Motor neuron (in vitro differentiated cells): ENCODE data around the gene SMAD7. TPM values are rescaled to one million over a fixed set of nuclear protein-coding genes. Genes with fewer than 3 reads are reported as not detected.
A peak's percentile ranks its signal among the peaks of the same experiment; 100 is the strongest.

Source experiments
- ATAC-seq, 8 experiments: fragments of 200-7000 bp; cut with Tn5 transposase; replicated peaks in 6 of 8; 2 replicates each; pipeline ENCODE4 v1.8.0; 2021; ENCODE audit warnings: mild to moderate bottlenecking in 8 of 8, moderate library complexity in 8 of 8
- H3K27ac ChIP-seq, 2 donors: fragments of 250-450 bp; sonication (Bioruptor Pico); 2 replicates each; pipeline ENCODE4 v1.9.0; 2021; ENCODE audit warnings: antibody characterized with exemption in 2 of 2, mild to moderate bottlenecking in 2 of 2, moderate library complexity in 1 of 2
- H3K4me1 ChIP-seq, 2 donors: fragments of 250-450 bp; sonication (Bioruptor Pico); replicated peaks in 1 of 2; 2 replicates each; pipeline ENCODE4 v1.6.1; 2021; ENCODE audit warnings: antibody characterized with exemption in 2 of 2, mild to moderate bottlenecking in 2 of 2, moderate library complexity in 1 of 2
- H3K4me3 ChIP-seq, 5 donors: fragments of 250-450 bp; sonication (Bioruptor Pico); 2 replicates each; pipeline ENCODE4 v1.9.0; 2021; ENCODE audit warnings: antibody characterized with exemption in 5 of 5, mild to moderate bottlenecking in 5 of 5, moderate library complexity in 4 of 5
- WGBS, 10 experiments: fragments of 450-650 bp; shearing (Covaris generic); methylation state at CpG; one replicate each; pipeline ENCODE4 v1.0.0; 2022; 5-methylcytosine and 5-hydroxymethylcytosine counted together
- in situ Hi-C, 9 experiments: fragments of 400-800 bp; cut with MboI; loops; one replicate each; pipeline ENCODE4 v1.15.0; 2021; ENCODE audit warnings: low sequenced_read_pairs in 9 of 9, low pct_unique_long_range_greater_than_20kb in 2 of 9; ENCODE audit not compliant: unreplicated experiment in 9 of 9
- total RNA-seq, 8 experiments: library from RNA; unstranded; fragments of 300-600 nt; gene quantifications; 2 replicates each; pipeline versions ENCODE4 v1.2.3 to v1.2.4, GENCODE V29; 2022

SMAD7 gene
- total RNA-seq, 8 experiments from 2014 or later: 2.2 to 16.3 (median 8.2) TPM

- in situ Hi-C loops: no loop called here
- no peak overlapping the region for H3K4me3 ChIP-seq
- WGBS, 10 experiments: 65 to 90% methylated on average over 4 of the region's 10 CpGs; no CpG with 5 or more reads in 8 of the 10 experiments
- ATAC-seq: no peak
- H3K27ac ChIP-seq: no peak overlapping the region
- peaks cover 0 to 8% of the 10 kb centered on the region in 2 donors for H3K4me1 ChIP-seq
Measured at GRCh38 chr18:48991676-48992075, 40.9 kb upstream of the SMAD7 start.

- in situ Hi-C loops: no loop called here
- Histone ChIP-seq H3K4me3 (no peak overlapping the region), H3K4me1 (peaks cover 0 to 8% of the 10 kb centered on the region in 2 donors), H3K27ac (no peak overlapping the region)
- ATAC-seq: no peak
- WGBS, 10 experiments: no CpG with 5 or more reads among the region's 5 CpGs
Measured at GRCh38 chr18:48991319-48991660, 40.5 kb upstream of the SMAD7 start.

GRCh38 chr18:48990481-48991318 lies 39.9 kb upstream of the SMAD7 start:
- peak; percentile 26 to 88 (median 78) for ATAC-seq
- in situ Hi-C loops: no loop called here
- 0 to 83% (median 70%) methylated on average over 1 of the region's 15 CpGs; no CpG with 5 or more reads in 6 of the 10 experiments for WGBS, 10 experiments
- Histone ChIP-seq H3K4me3 (no peak overlapping the region), H3K4me1 (peaks cover 0 to 5% of the 10 kb centered on the region in 2 donors), H3K27ac (no peak overlapping the region)

DNA sequence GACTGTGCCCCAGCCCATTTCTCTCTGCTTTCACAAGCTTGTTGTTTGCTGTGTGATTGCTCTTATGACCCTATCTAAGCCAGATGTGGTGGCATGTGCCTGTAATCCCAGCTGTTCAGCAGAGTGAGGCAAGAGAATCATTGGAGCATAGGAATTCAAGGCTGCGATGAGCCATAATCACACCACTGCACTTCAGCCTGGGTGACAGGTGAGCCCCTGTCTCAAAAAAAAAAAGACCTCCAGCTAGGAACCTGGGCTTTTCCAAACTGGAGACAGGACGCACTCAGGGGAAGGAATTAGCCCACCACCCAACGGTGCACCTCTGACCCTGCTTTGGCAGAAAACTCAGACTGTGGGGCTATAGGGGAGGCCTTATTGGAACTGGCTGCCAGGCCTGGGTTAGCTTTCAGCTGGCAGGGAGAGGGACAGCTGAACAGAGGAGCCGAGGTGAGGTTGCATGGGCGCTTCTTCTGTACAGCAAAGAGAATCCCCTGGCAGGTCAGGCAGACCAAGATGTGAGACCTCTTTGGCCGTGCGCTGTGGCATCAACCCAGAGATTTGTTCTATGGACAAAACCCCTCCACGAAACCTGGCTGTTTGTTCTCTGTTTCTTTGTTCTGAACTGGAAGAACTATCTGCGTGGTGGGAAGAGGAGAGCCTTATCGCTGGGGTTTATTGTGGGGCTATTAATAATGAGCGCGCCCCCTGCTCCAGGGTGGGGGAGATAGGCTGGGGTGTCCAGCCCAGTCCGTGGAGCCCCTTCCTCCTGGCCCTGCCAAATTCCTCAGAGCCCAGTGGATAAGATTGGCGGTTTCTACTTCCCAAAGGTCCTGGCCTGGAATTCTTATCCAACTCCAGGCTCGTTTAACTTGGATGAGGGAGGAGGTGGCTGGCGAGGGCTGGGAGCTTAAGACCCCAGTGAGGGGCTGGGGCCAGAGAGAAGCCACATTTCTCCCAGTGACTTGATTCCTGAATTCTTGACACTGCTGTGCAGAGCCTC lies 38.8 kb upstream of the SMAD7 start:
- in situ Hi-C loops: no loop called here
- H3K27ac ChIP-seq: no peak overlapping the region
- ATAC-seq: no peak
- no peak overlapping the region for H3K4me3 ChIP-seq
- WGBS, 10 experiments: 61 to 100% (median 81%) methylated on average over 1 to 10 of the region's 16 CpGs; no CpG with 5 or more reads in 2 of the 10 experiments
- peaks cover 0 to 5% of the 10 kb centered on the region in 2 donors for H3K4me1 ChIP-seq

- ATAC-seq: no peak
- Histone ChIP-seq H3K4me3 (no peak overlapping the region), H3K4me1 (peaks cover 0 to 5% of the 10 kb centered on the region in 2 donors), H3K27ac (no peak overlapping the region)
- 67 to 100% (median 96%) methylated on average over 1 to 9 of the region's 15 CpGs; no CpG with 5 or more reads in 4 of the 10 experiments for WGBS, 10 experiments
- in situ Hi-C loops: no loop called here
Measured at GRCh38 chr18:48988508-48989303, 37.9 kb upstream of the SMAD7 start.

- Histone ChIP-seq H3K4me1 (peaks cover 0 to 11% of the 10 kb centered on the region in 2 donors), H3K4me3 (no peak overlapping the region), H3K27ac (no peak overlapping the region)
- in situ Hi-C loops: no loop called here
- ATAC-seq: no peak
- WGBS, 10 experiments: 62 to 90% (median 76%) methylated on average over 2 to 8 of the region's 8 CpGs; no CpG with 5 or more reads in 4 of the 10 experiments
Measured at GRCh38 chr18:48987821-48988220, 37.1 kb upstream of the SMAD7 start.

DNA sequence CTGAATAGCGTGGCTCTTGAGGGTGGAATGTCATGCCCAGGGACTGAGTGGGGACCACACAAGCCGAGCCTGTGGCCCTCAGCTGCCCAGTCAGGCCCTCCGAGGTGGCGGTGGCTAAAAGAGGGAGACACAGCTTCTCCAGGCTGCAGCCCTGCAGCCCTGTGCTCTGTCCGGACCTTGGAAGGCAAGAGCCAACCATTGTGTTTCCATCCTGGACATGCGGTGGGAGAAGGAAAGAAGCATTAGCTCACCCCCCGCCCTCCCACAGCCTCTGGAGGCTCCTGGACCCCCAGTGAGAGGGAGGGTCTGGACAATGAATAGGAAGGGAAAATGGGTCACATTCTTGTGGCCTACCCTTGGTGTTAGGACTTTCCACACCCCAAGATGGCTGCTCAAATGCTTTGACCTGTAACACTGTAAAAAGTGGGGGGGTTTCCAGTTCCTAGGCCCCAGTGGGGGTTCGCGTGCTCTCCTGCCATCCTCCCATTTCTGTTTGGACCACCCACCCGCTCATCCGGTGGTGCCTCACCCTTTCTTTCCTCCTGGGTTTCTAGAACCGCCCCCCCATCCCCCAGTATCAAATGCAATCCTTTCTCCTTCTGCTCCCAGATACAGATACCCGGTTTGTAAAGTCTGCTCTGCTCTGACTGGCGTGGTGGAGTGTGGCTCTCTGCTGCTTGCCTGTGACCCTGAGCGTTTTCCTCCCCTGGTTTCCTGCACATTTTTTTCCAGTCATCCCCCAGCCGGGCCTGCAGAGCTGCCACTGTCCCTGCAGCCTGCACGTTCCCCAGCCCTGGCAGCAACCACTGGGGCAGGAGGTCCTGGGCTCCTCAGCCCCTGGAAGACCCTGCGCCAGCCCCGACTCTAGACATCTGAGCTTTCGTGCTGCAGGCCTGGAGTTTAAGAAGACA lies 36.3 kb upstream of the SMAD7 start:
- 60 to 100% (median 89%) methylated on average over 1 to 10 of the region's 20 CpGs; no CpG with 5 or more reads in 5 of the 10 experiments for WGBS, 10 experiments
- H3K27ac ChIP-seq: no peak overlapping the region
- in situ Hi-C loops: no loop called here
- H3K4me1 ChIP-seq: peaks cover 0 to 11% of the 10 kb centered on the region in 2 donors
- H3K4me3 ChIP-seq: no peak overlapping the region
- ATAC-seq: no peak

GRCh38 chr18:48985161-48985560 lies 34.4 kb upstream of the SMAD7 start:
- Histone ChIP-seq H3K4me3 (no peak overlapping the region), H3K4me1 (peaks cover 0 to 11% of the 10 kb centered on the region in 2 donors), H3K27ac (no peak overlapping the region)
- WGBS, 10 experiments: 0 to 100% (median 86%) methylated on average over 1 to 3 of the region's 3 CpGs; no CpG with 5 or more reads in 3 of the 10 experiments
- in situ Hi-C loops: no loop called here
- ATAC-seq: no peak

DNA sequence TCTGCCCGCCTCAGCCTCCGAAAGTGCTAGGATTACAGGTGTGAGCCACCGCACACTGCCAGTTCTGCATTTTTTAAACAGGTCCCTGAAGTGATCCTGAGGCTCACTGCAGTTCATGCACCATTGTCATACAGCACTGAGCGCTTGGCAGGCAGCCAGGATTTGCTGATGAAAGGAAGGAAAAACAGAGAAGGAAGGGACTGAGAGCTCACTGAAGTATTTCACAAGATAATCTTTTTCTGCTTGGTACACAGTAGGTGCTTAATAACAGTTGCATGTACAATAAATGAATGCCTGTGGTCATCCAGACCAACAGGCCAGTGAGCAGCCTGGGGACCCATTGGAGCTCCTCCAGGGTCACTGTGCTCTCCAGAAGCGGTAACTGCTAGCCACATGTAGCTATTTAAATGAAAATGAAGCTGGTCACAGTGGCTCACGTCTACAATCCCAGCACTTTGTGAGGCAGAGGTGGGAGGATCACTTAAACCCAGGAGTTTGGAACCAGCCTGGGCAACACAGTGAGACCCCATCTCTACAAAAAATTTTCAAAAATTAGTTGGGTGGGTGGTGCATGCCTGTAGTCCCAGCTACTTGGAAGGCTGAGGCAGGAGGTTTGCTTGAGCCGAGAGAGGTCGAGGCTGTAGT lies 33.1 kb upstream of the SMAD7 start:
- peak in 4 of 8 experiments; percentile 36 to 58 (median 52) for ATAC-seq
- in situ Hi-C loops: no loop called here
- peaks cover 0 to 11% of the 10 kb centered on the region in 2 donors for H3K4me1 ChIP-seq

GRCh38 chr18:48982266-48982665 lies 31.5 kb upstream of the SMAD7 start:
- in situ Hi-C loops: no loop called here
- Histone ChIP-seq H3K4me1 (peaks cover 0 to 11% of the 10 kb centered on the region in 2 donors), H3K4me3 (no peak overlapping the region), H3K27ac (no peak overlapping the region)
- ATAC-seq: no peak
- 40 to 100% (median 75%) methylated on average over 1 to 5 of the region's 7 CpGs; no CpG with 5 or more reads in 3 of the 10 experiments for WGBS, 10 experiments

More for the DNA sequence above, 33.1 kb upstream of the SMAD7 start:
- Histone ChIP-seq H3K4me3 (no peak overlapping the region), H3K27ac (no peak overlapping the region)
- 57 to 100% (median 89%) methylated on average over 1 to 7 of the region's 8 CpGs; no CpG with 5 or more reads in 2 of the 10 experiments for WGBS, 10 experiments
